GM19035 (cell line): Measurements from ENCODE around the gene GOLGA8S.
"Not testable (repeated sequence)": the region's sequence is repeated elsewhere in the genome, so short reads cannot be mapped to it uniquely, and the experiment has no call there.

Experiments used
- ATAC-seq: cut with Tn5 transposase; IDR thresholded peaks from one replicate; pipeline ENCODE4 v1.9.1; 2021; ENCODE audit not compliant: unreplicated experiment

Gene GOLGA8S, protein sequence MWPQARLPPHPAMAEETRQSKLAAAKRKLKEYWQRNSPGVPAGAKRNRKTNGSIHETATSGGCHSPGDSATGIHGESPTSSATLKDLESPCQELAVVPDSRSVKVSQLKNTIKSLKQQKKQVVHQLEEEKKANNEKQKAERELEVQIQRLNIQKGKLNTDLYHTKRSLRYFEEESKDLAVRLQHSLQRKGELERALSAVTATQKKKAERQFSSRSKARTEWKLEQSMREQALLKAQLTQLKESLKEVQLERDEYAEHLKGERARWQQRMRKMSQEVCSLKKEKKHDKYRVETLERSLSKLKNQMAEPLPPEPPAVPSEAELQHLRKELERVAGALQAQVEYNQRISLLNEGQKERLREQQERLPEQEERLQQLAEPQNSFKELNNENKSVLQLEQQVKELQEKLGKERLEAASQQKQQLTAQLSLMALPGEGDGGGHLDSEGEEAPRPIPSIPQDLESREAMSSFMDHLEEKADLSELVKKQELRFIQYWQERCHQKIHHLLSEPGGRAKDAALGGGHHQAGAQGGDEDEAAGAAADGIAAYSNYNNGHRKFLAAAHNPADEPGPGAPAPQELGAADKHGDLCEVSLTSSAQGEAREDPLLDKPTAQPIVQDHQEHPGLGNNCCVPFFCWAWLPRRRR

DNA sequence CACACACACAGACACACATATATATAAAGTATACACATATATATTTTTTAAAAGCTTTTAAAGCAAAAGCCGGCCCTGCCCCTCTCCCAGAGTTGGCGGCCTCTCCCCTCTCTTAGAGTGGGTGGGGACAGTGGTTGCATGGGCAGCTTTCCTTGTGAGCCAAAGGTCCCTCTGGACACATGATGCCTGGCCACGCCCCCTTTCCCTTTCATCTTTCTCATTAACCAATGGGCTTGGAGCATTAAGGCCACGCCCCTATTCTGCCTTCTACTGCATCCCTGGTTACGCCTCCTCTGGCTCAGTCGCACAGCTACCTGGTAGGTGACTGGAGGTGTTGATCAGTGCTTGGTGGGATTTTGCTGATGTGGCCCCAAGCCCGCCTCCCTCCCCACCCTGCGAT lies at the start of gene GOLGA8S:
Gene GOLGA8S, plus strand, starts transcription at position 301 of the 400 bp plus-strand sequence. Its CDS starts 62 bp downstream, at position 363.
- ATAC-seq, result not testable (repeated sequence)

DNA sequence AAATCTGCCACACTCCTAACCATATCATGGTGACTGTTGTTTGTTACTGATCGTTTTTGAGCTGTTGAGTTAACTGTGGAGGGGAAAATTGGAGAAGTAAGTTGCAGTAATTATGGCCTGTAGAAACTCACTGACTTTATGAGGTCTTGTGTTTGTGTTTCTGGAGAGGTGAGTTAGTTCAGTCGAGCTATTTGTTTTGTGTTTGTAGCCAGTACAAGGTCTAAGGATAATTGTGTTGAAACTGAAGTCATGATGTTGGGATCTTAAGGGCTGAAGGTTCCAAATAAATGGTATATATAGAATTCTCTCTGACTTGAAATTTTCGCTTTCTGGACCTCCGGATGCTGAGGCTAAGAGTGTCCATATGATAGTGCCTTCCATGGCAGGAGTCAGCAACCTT lies 49.7 kb upstream of the GOLGA8S start:
- ATAC-seq, result not testable (repeated sequence)

DNA sequence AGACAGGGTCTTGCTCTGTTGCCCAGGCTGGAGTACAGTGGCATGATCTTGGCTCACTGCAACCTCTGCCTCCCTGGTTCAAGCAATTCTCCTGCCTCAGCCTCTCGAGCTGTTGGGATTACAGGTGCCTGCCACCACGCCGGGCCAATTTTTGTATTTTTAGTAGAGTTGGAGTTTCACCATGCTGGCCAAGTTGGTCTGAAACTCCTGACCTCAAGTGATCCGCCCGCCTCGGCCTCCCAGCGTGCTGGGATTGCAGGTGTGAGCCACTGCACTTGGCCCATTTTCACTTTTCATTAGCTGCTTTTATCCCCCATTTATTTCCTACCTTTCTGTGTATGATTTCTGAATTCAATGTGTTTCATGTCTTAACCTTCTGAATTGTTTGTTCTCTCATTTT lies 48.6 kb upstream of the GOLGA8S start:
- not testable (repeated sequence) for ATAC-seq

DNA sequence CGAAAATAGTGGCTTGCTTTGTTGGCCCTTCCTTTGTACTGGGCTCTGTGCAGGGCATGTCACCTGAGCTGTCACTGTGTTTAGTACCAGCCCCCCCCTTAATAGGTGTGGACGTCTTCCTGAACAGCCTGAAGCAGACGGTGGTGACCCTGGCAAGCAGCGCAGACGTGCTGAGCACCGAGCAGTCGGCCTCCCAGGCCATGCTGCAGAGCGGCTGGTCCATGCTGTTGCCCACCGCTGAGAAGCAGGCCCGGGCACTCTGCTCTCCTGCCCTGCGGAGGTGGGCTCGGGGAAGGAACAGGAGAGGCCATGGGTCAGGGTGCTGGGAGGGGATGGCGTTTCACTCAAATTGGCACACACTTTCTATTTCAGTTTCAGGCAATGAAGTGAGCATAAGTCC lies 43.3 kb upstream of the GOLGA8S start:
- not testable (repeated sequence) for ATAC-seq

DNA sequence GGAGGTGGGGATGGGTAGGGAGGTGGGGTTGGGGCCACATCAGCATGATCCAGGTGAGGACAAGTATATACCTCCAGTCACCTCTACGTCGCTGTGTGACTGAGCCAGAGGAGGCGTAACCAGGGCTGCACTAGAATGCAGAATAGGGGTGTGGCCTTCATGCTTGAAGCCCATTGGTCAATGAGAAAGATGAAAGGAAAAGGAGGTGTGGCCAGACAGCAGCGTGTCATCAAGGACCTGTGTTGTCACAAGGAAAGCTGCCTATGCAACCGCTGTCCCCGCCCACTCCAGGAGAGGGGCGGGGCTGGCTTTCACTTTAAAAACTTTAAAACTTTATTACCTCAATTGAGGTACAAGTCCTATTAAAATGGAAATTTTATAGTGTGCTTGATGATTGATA lies 20.5 kb upstream of the GOLGA8S start, which contains the start of gene GOLGA6L26:
Gene GOLGA6L26, minus strand, starts transcription at position 101 of the 400 bp plus-strand sequence. Its CDS starts 61 bp downstream, at position 40.
- ATAC-seq, result not testable (repeated sequence)

DNA sequence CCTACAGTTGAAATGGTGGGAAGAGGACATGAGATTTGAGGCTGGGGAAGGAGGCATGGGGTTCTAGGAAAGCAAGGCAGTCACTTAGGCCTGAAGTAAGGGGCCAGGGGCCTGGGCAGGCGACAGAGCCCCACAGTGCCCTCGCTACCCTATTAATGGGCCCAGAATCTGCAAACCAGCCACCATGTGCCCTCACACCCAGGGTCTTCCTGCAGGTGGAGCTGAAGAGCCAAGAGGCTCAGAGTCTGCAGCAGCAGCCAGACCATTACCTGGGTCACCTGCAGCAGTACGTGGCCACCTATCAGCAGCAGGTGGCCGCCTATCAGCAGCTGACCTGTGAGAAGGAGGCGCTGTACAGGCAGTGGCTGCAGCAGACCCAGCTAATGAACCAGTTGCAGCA lies 8.1 kb downstream of the GOLGA8S start:
- not testable (repeated sequence) for ATAC-seq

DNA sequence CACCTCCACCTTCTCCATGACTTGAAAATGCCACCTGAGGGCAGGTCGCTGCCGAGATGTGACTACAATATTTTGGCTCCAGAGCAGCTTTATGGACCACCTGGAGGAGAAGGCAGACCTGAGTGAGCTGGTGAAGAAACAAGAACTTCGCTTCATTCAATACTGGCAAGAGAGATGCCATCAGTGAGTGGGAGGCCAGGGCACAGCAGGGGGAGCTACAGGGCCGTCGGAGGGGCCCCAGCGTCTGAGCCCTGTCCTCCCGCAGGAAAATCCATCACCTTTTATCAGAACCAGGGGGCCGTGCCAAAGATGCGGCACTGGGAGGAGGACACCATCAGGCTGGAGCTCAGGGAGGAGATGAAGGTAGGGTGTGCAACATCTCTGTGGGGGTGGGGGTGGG lies 9.7 kb downstream of the GOLGA8S start:
- not testable (repeated sequence) for ATAC-seq

DNA sequence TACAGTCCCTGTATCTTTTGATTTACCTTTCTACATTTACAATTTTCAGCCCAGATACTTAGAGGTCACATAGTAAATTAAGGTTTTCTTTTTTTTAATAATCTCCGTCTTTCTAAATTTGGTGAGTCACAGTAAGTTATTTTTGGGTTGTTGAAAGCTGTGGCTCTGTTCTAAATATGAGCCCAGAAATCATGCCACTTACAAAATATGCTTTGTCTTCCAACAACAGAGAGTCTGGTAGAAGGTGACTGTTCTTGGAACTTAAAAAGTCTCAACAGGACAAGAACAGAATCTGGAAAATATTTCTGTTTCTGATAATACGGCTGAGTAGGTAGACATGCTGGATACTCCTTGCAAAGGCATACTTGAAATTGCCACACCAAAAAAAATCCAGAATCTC lies 16.0 kb downstream of the GOLGA8S start:
- no peak for ATAC-seq

DNA sequence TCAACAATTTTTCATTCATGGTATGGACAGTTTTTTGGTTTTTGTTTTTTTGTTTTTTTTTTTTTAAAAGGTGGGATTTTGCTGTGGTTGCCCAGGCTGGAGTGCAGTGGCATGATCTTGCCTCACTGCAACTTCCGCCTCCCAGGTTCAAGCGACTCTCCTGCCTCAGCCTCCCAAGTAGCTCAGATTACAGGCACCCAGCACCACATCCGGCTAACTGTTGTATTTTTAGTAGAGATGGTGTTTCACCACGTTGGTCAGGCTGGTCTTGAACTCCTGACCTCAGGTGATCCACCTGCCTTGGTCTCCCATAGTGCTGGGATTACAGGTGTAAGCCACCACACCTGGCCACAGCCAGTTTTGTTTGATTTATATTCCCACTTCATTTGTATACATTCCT lies 16.6 kb downstream of the GOLGA8S start:
- not testable (repeated sequence) for ATAC-seq

DNA sequence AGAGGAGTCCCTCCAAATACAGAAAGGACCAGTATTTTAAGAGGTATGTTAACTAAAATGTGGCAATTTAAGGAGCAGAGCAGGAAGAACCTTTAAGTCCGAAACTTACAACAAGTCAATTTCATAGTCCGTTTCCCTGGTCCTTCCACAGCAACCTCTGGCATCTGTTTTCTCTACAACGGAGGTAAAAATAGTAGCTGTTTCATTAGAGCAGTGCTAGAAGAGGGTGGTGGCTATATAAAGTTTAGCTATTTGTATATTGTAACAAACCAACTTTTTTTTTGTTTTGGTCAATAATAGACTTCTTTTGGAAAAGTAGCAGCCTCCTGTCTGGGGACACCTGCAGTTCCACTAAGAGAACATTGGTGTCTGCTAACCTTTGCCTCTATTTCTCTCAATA lies 17.3 kb downstream of the GOLGA8S start:
- not testable (repeated sequence) for ATAC-seq

DNA sequence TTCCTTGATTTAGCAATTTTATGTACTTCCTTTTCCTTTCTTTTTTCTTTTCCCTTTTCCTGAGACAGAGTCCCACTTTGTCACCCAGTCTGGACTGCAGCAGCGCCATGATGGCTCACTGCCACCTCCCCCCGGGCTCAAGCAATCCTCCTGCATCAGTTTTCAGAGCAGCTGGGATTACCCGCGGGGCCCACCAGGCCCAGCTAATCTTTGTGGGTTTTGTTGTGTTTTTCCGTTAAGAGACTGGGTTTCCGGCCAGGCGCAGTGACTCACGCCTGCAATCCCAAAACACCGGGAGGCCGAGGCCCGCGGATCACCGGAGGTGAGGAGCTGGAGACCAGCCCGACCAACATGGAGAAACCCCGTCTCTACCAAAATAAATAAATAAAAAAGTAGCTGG lies 17.7 kb downstream of the GOLGA8S start:
- ATAC-seq, result no peak

DNA sequence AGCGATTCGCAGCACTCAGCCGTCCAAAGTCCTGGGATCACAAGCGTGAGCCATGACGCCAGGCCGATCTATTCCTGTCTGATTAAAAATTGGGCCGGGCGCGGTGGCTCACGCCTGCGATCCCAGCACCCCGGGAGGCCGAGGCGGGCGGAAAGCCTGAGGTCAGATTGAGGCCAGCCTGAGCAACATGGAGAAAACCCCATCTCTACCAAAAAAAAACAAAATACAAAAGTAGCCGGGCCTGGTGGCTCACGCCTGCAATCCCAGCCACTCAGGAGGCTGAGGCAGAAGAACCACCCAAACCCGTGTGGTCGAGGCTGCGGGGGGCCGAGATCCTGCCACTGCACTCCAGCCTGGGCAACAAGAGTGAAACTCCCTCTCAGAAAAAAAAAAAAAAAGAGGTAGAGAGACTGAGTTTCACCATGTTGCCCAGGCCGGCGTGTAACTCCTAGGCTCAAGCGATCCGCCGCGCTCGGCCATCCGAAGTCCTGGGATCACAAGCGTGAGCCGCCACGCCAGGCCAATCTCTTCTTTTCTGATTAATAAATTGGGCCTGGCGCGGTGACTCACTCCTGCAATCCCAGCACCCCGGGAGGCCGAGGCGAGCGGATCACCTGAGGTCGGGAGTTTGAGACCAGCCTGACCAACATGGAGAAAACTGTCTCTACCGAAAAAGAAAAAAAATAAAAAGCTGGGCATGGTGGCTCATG lies 18.5 kb downstream of the GOLGA8S start:
- not testable (repeated sequence) for ATAC-seq

DNA sequence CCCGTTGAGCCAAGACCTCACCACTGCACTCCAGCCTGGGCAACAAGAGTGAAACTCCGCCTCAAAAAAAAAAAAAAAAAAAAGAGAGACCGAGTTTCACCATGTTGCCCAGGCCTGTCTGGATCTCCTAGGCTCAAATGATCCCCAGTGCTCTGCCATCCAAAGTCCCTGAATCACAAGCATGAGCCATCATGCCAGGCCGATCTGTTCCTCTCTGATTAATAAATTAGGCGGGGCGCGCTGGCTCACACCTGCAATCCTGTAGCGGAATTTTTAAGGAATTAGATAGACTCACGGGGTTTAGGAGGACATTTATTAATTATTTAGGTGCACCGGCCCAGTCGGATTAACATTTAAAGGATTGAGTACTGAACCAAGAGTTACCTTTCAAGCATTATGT lies 19.7 kb downstream of the GOLGA8S start:
- ATAC-seq, result not testable (repeated sequence)

DNA sequence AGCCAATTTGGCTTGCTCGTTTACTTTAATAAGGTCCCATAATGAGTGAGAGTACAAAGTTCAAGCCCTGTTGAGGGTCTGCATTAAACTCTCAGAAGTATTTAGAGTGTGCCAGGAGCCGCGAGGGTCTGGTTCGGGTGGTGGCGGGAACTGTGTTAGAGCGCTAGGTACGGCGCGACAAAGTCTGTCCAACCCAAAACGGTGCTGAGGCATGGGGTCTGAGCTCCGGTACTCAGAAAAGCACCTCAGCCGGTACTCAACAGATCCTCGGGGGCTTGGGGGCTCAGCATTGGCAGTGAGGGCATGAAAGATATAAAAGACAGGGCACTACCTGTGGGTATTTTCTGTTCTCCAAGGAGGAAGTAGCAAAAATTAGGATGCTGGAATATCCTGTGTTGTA lies 24.4 kb downstream of the GOLGA8S start:
- not testable (repeated sequence) for ATAC-seq

DNA sequence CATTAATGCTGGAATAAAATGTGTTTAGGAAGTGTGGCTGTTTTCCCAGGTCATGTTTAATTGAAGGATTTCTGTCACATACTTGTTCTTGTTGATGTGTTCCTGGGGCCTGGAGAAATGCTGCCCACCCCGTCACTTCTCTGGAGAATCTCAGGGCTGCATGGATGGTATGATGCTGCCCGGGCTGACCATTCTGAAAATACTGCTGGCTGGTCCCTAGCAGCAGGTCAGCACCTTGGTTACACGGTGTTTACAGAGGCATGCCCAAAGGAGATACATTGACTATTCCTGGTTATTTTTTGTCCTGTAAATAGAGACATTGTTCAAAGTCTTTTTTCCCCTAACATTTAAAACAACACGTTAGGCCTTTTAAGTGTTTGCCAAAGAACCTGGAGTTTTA lies 26.2 kb downstream of the GOLGA8S start:
- ATAC-seq, result not testable (repeated sequence)

DNA sequence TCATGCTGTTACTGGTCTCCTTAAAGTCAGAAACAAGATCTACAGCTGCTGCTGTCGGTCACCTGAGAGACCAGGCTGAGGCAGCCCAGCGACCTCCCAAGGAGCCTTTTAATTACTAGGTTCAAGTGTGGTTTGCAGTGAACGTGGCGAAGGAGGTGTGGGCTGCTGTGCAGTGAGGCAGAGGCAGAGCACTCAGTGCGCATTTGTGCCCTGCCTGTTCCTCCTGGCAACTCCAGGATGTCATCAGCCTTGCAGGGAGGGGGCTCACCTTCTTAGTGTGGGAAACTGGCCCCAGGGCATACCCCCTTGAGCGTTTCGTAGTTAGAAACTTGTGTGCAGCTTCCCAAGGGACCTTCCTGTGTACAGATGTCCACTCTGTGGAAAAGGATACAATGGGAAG lies 26.6 kb downstream of the GOLGA8S start:
- not testable (repeated sequence) for ATAC-seq

DNA sequence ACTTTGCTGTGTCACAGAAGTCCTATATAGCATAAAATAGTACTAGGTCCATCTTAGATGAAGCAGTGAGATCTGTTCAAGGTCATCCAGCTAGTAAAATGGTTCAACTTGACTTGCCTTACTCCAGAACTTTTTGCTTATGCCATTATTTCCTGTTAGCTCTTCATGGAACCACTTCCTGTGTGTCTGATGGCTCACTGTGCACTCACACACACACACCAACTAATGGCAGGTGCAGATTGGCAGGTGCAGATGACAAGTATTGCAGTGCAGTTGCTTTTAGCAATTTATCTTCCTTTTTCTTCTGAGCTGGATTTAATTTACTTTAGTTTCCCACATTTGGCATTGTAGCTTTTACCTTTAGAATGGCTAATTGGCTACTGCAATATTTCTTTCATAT lies 29.8 kb downstream of the GOLGA8S start:
- no peak for ATAC-seq

DNA sequence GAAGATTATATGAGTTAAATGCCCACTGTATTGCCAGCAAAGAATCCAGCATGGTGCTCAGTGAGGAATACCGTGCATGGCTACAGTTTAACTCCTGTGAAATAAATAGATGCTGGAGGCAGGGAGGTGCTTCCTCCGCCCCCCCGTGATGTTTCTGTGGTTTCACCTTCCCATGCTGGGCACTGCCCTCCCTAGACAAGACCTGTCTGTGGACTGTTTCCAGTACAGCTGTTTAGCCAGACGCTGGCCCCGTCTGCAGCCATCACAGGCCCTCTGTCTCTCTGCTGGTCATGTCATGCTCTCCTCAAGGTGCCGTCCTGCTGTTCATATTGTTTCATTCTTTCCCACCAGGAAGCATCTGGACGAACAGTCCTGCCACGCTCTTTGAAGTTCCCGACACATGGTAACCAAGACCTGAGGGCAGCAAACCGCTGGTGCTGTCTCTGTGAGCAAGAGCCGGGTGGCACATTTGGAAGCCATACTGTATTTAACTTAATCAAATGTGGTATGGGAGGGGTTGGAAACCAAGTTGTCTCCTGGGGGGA lies 31.4 kb downstream of the GOLGA8S start:
- ATAC-seq, result no peak

DNA sequence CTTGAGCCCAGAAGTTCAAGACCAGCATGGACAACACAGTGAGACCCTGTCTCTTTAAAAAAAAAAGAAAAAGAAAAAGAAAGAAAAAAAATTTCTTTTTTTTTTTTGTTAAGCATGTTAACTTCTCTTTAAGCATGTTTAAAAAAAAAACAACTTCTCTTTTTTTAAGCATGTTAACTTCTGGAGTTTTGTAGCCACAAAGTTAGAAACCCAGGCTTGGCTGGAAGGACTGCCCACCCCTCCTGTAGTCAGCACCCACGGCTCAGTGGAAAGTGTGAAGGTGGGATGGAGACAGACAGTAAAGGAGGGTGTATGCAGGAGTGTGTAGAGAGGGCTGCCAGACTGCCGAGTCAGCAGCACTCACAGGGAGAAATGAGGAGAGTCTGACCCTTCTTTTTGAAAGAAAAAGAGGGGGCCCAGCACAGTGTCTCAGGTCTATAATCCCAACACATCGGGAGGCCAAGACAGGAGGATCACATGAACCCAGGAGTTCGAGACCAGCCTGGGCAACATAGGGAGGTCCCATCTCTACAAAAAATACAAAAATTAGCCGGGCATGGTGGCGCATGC lies 33.2 kb downstream of the GOLGA8S start:
- no peak for ATAC-seq

DNA sequence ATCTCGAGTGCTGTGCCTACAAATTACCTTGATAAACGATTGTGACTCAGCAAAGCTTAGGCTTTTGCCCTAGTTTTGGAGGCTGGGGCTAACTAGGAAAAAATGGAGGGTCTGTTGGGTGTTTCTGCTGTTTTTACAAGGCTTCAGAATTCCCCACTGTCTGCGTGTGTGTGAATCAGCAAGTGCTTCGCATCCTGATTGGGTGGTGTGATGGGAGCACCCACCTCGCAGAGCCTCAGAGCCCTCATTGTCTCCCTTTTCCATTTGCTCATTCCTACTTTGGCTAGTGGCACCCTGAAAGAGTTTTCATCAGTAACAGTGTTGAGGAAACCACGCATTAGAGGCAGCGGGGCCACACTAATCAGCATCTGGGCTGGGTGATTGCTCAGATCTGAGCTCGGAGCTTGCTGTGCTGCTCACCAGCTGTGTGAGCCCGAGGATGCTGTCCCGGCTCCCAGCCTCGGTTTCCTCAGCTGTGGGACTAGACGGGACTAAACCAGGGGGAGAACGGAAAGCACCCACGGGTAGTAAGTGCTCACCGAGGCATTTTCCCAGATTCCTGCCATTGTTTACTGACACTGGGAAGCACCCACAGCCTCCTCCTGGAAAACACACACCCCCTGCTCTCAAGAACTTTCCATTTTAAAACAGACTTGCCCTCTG lies 40.6 kb downstream of the GOLGA8S start:
- no peak for ATAC-seq
